Thoracic aorta (tissue), 2 donors: Measurements from ENCODE around the gene CTRB1. TPM values are rescaled to one million over a fixed set of nuclear protein-coding genes. Genes with fewer than 3 reads are reported as not detected.

Experiments
- ATAC-seq: fragments of 150-250 bp; one replicate; pipeline ENCODE4 v1.8.0; 2017; ENCODE audit warnings: low read depth; ENCODE audit not compliant: insufficient number of reproducible peaks, low FRiP score
- DNase-seq: peaks from one replicate; pipeline ENCODE4 v3.0.0-alpha.2; 2020; ENCODE audit warnings: low spot score
- H3K27ac ChIP-seq, 2 donors: fragments of 200-600 bp; sonication (generic); 1 replicate in 1 of 2; 2 replicates in 1 of 2; pipeline ENCODE4 v1.5.1; 2016; ENCODE audit warnings: mild to moderate bottlenecking in 2 of 2, moderate library complexity in 2 of 2
- H3K27me3 ChIP-seq: fragments of 200-600 bp; sonication (generic); replicated peaks from 2 replicates; pipeline ENCODE4 v1.6.0; 2016; ENCODE audit warnings: mild to moderate bottlenecking; ENCODE audit not compliant: insufficient read depth
- H3K36me3 ChIP-seq: fragments of 200-600 bp; sonication (generic); one replicate; pipeline ENCODE4 v1.5.1; 2016
- H3K4me1 ChIP-seq, 2 donors: fragments of 200-600 bp; sonication (generic); 1 replicate in 1 of 2; 2 replicates in 1 of 2; pipeline versions ENCODE4 v1.5.1 to v1.6.0; 2016; ENCODE audit warnings: low read depth in 2 of 2, mild to moderate bottlenecking in 1 of 2; ENCODE audit not compliant: control insufficient read depth in 1 of 2
- H3K4me3 ChIP-seq: fragments of 200-600 bp; sonication (generic); 2 replicates; pipeline ENCODE4 v1.5.1; 2016; ENCODE audit warnings: mild to moderate bottlenecking
- H3K9me3 ChIP-seq: fragments of 200-600 bp; sonication (generic); 2 replicates; pipeline ENCODE4 v1.5.1; 2016
- total RNA-seq, 2 donors: library from RNA; depleted of rRNA; stranded (reverse); fragments of >200 nt; gene quantifications; one replicate each; pipeline versions ENCODE4 v1.1.0 to v1.2.3, GENCODE V29; 2016
- TF ChIP-seq, protein P1 (sequence below): fragments of 200-600 bp; sonication (generic); IDR thresholded peaks from one replicate; pipeline ENCODE4 v1.5.1; 2019; ENCODE audit warnings: antibody characterized with exemption

Gene CTRB1
- total RNA-seq, 2 donors from 2014 or later: 4.9 to 9.3 TPM

DNA sequence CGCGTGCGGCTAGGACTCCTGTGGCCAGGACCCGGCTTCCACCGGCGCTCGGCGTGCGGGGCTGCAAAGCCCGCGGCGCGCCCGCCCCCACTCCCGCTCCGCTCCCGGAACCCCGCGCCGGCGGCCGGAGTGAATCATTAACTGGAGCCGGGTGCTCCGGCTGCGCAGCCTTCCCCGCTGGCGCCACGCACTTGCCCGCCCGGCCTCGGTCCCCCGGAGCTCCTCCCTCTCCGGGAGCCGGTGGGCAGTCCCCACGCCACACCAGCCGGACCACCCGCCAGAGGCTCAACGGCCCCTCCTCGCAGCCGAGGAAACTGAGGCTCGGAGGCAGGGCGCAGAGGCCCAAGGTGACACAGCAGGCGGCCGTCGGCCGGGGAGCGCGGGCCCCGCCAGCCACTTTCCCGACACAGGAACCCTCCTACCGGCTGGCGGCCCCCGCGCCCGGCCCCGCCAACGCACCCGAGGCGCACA, 32.1 kb downstream of the CTRB1 start:
- peak overlapping the region; percentile 96 to 99 for H3K27ac ChIP-seq
- TF ChIP-seq, protein P1, sequence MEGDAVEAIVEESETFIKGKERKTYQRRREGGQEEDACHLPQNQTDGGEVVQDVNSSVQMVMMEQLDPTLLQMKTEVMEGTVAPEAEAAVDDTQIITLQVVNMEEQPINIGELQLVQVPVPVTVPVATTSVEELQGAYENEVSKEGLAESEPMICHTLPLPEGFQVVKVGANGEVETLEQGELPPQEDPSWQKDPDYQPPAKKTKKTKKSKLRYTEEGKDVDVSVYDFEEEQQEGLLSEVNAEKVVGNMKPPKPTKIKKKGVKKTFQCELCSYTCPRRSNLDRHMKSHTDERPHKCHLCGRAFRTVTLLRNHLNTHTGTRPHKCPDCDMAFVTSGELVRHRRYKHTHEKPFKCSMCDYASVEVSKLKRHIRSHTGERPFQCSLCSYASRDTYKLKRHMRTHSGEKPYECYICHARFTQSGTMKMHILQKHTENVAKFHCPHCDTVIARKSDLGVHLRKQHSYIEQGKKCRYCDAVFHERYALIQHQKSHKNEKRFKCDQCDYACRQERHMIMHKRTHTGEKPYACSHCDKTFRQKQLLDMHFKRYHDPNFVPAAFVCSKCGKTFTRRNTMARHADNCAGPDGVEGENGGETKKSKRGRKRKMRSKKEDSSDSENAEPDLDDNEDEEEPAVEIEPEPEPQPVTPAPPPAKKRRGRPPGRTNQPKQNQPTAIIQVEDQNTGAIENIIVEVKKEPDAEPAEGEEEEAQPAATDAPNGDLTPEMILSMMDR: no peak
- peaks cover 78 to 86% of the 10 kb centered on the region in 2 donors for H3K4me1 ChIP-seq
- no peaks in the 10 kb centered on the region for H3K36me3 ChIP-seq
- DNase-seq (no peak), ATAC-seq (no peak)
- peak overlapping the region; percentile 92 for H3K4me3 ChIP-seq
- no peaks in the 10 kb centered on the region for H3K27me3 ChIP-seq
- H3K9me3 ChIP-seq: no peaks in the 10 kb centered on the region

DNA sequence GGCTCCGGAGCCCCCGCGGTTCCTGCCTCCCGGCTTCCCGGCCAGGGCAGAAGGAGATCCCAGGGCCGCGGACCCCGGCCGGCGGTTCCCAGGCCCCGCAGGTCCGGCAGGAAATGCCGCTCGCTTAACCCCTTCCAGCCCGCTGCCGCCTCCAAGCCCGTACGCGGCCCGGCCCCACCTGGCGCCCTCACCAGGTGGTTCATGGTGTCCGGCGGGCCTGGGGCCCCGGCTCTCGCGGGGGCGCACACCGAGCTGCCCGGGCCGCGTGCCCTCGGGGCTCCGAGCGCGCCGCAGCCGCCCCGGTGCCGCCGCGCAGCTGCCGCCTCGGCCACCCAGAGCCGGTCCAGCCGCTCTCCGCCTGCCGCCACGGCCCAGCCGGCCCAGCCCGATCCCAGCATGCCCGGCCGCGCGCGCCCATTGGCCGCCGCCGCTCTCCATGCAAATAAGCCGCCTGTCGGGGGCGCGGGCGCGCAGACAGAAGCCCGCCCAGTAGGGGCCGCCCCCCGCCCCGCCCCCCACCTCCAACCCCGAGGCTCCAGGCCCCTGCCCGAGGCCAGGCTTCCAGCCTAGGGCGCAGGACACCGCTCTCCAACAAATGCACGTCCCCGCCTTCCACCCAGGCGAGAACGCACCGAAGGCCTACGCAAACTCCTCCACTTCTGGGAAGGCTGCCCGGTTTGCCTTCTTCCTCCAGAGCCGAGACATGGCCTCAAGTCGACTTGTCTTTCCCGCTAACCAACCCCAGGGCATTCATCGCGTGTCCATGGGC, 32.7 kb downstream of the CTRB1 start, which contains the start of gene BCAR1:
Gene BCAR1, minus strand, starts transcription at position 345 of the 769 bp plus-strand sequence. Its CDS starts 142 bp downstream, at position 203.
- no peaks in the 10 kb centered on the region for H3K9me3 ChIP-seq
- H3K27me3 ChIP-seq: no peaks in the 10 kb centered on the region
- H3K36me3 ChIP-seq: no peaks in the 10 kb centered on the region
- peaks cover 78 to 86% of the 10 kb centered on the region in 2 donors for H3K4me1 ChIP-seq
- peak within 1 kb of the TSS; percentile 96 to 99 for H3K27ac ChIP-seq
- ATAC-seq (peak; percentile 38), DNase-seq (no peak)
- TF ChIP-seq, protein P1: peak; percentile 16
- peak within 1 kb of the TSS; percentile 92 for H3K4me3 ChIP-seq

DNA sequence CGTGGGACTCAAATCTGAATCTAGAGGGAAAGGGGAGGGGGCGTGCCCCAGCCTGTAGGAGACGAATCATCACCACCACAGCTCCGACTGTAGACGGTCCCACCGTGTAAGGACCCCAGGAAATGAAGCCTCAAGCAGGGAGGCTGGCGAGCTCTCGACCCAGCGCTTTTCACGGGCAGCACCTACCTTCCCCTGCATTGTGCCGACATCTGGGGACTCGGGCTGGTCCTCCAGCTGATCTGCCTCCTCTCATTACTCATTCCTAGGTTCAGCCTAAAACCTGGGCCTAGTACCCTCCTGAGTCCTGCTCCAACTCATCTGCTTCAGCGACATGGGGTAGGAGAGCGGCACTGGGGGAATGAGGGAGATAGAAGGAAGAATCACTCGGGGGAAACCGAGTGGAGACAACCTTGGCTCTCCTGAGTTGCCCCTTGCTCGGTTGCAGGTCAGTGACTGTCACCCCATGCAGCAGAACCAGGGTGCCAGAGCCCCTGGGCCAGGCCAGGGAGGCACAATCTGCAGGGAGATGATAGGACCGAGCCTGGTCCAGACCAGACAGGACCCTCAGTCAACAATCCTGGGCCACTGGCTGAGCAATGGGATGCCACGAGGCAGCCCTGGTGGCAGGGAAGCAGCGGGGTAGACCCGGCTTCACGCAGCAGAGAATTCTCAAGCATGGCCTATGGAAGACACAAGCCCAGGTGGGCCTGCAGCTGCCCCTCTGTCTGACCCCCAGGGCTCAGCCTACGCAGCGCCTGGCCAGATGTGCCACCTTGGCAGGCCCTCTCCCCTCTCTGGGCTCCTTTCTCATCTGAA, 33.5 kb downstream of the CTRB1 start:
- Histone ChIP-seq H3K9me3 (no peaks in the 10 kb centered on the region), H3K4me1 (peaks cover 78 to 86% of the 10 kb centered on the region in 2 donors), H3K36me3 (no peaks in the 10 kb centered on the region), H3K4me3 (peak overlapping the region; percentile 63), H3K27ac (peak overlapping the region; percentile 96), H3K27me3 (no peaks in the 10 kb centered on the region)
- DNase-seq (no peak), ATAC-seq (no peak)
- TF ChIP-seq, protein P1: no peak

DNA sequence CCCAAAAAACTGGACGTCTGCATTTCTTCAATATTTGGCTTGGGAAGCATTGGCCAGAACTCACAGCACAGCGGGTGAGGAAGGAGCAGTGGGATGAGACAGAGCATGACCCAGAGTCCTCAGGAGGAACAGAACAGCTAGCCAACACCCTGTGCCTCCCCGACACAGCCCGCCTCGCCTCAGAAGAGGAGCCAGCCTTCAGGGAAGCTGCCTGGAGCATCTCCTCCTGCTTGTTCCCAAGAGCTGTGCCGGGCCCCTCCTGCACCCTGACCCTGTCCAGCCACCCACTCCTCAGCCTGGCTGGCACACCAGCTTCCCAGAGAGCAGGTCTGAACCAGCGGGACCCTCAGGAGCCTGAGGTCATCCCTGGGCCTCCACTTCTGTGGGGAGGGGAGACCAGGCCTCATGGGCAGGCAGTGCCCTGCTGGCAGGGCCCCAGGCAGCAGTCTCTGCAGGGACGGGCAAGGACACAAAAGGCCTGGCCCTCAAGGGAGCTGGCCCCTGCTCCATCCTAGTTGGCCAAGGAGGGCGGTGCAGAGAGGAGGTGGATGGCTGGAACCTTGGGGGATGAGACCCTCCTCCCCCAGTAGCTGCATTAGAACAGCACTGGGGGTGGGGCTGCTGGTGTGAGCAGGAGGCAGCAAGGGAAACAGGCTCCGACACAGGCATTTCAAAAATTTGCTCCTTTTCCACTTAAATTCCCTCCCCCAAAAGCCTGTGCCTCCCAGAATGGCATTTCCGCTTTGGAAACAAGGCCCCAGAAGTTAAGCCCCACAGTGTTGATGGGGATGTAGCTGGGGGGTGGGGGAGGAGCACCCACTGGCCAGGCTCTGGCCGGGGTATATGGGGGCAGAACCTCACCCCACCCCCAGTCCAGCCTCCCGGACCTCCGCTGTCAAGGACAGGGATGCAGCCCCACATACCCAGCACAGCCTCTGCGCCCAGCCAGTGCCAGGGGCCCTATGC, 34.4 kb downstream of the CTRB1 start:
- Histone ChIP-seq H3K4me1 (peaks cover 78 to 86% of the 10 kb centered on the region in 2 donors), H3K27ac (peak overlapping the region; percentile 96), H3K36me3 (no peaks in the 10 kb centered on the region), H3K4me3 (peak overlapping the region; percentile 63), H3K9me3 (no peaks in the 10 kb centered on the region), H3K27me3 (no peaks in the 10 kb centered on the region)
- DNase-seq: no peak
- TF ChIP-seq, protein P1: no peak
- no peak for ATAC-seq
